Lower leg skin (tissue), 3 donors: ENCODE measurements around the gene FAM149A.

ENCODE experiments used
- CTCF ChIP-seq, 3 donors: fragments of 450-650 bp; IDR thresholded peaks; one replicate each; pipeline ENCODE4 v1.5.1; 2016; ENCODE audit warnings: antibody characterized with exemption in 3 of 3, mild to moderate bottlenecking in 3 of 3, moderate library complexity in 2 of 3
- POLR2A ChIP-seq, 2 donors: fragments of 450-650 bp; IDR thresholded peaks; one replicate each; pipeline ENCODE4 v1.6.1; 2016 to 2017; ENCODE audit warnings: antibody characterized with exemption in 2 of 2, mild to moderate bottlenecking in 1 of 2, moderate library complexity in 1 of 2

GRCh38 chr4:186158966-186159365 lies 54.5 kb downstream of the FAM149A start:
- no peak for TF ChIP-seq CTCF (IDR thresholded peaks at IDR 0.05)
- TF ChIP-seq POLR2A (IDR thresholded peaks at IDR 0.05): no peak
